ENCODE measurements around the gene MED12L. TPM values are rescaled to one million over a fixed set of nuclear protein-coding genes. Genes with fewer than 3 reads are reported as not detected.
A peak's percentile ranks its signal among the peaks of the same experiment; 100 is the strongest.
"Not testable (repeated sequence)": the region's sequence is repeated elsewhere in the genome, so short reads cannot be mapped to it uniquely, and the experiment has no call there.

MED12L gene
- total and polyA plus RNA-seq, 9 donors: 2.6 to 11.7 (median 6.8) TPM

DNA sequence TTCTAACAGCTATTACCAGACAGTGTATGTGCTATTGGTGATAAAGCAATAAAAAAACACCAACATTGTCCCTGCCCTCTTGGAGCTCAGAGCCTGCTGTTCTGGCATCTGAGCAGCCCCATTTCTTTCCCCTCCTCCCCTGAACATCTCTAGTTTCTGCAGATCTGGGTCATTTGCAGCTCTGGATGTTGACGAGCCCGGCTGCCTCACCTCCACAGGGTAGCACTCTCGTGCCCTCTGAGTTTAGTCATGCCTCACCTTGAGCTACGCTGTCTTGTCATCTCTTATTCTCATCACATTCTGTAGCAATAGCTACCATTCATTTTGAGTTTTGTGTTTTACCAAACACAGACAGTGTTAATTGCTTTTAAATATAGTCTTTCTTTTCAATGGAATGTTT lies 147.5 kb downstream of the MED12L start:
- WGBS (ENCODE audit: insufficient coverage): 93% methylated on average over 2 of the region's 4 CpGs
- Histone ChIP-seq H3K9me3 (replicated peaks; ENCODE audit: control insufficient read depth, low read depth, low read length) (no peaks in the 10 kb centered on the region), H3K27me3 (ENCODE audit: control insufficient read depth, insufficient read depth, low read length) (no peaks in the 10 kb centered on the region), H3K4me3 (ENCODE audit: low read length) (no peak overlapping the region), H3K27ac (ENCODE audit: low read length) (no peak overlapping the region), H3K36me3 (ENCODE audit: control insufficient read depth, insufficient read depth, low read length) (no peaks in the 10 kb centered on the region), H3K4me1 (ENCODE audit: control insufficient read depth, insufficient read depth, low read length) (peaks cover 8% of the 10 kb centered on the region)
- no peak for DNase-seq

DNA sequence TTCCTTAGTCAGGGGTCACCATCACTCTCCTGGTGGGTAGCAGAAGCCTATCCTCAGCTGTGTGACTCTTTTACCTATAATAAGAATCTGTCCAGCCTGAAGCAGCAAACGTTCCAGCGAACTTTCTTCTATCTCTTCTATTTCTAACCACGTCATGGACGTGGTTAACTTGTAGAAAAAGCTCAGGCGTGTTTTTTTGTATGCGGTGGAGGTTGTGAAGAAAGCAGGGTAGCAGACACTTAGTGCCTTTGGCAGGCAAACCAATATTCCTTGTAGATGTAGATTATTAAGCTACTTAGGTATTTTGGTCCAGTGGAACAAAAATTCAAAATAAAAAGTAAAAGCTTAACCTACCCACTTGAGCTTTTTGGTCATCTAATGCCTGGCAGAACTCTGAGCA lies 149.4 kb downstream of the MED12L start:
- H3K4me3 ChIP-seq (ENCODE audit: low read length): no peak overlapping the region
- no CpG with 5 or more reads among the region's 6 CpGs for WGBS (ENCODE audit: insufficient coverage)
- no peaks in the 10 kb centered on the region for H3K36me3 ChIP-seq (ENCODE audit: control insufficient read depth, insufficient read depth, low read length)
- no peaks in the 10 kb centered on the region for H3K4me1 ChIP-seq (ENCODE audit: control insufficient read depth, insufficient read depth, low read length)
- no peaks in the 10 kb centered on the region for H3K27me3 ChIP-seq (ENCODE audit: control insufficient read depth, insufficient read depth, low read length)
- H3K27ac ChIP-seq (ENCODE audit: low read length): no peak overlapping the region
- DNase-seq: no peak
- no peaks in the 10 kb centered on the region for H3K9me3 ChIP-seq (replicated peaks; ENCODE audit: control insufficient read depth, low read depth, low read length)

DNA sequence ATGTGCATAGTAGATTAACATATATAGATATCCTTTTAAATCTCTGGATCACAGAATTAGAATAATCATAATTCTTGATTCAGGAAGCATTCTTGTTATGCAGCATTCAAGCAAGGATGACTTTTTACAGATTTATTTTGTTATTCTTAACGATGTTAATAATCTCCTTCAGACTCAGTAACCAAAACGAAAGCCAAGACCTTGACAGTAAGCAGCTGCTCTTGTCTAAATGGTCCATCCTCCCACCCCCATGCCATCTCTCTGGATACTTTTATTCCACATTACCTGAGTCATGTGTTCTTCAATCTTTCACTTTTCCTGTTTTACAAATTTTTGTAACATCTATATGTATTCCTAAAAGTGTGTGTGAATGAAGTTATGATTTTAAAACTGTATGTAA lies 150.9 kb downstream of the MED12L start:
- H3K4me3 ChIP-seq (ENCODE audit: low read length): no peak overlapping the region
- H3K9me3 ChIP-seq (replicated peaks; ENCODE audit: control insufficient read depth, low read depth, low read length): no peaks in the 10 kb centered on the region
- DNase-seq: no peak
- no peaks in the 10 kb centered on the region for H3K27me3 ChIP-seq (ENCODE audit: control insufficient read depth, insufficient read depth, low read length)
- no peaks in the 10 kb centered on the region for H3K36me3 ChIP-seq (ENCODE audit: control insufficient read depth, insufficient read depth, low read length)
- no peaks in the 10 kb centered on the region for H3K4me1 ChIP-seq (ENCODE audit: control insufficient read depth, insufficient read depth, low read length)
- H3K27ac ChIP-seq (ENCODE audit: low read length): no peak overlapping the region
- WGBS (ENCODE audit: insufficient coverage): 67% methylated on average over 2 of the region's 2 CpGs

DNA sequence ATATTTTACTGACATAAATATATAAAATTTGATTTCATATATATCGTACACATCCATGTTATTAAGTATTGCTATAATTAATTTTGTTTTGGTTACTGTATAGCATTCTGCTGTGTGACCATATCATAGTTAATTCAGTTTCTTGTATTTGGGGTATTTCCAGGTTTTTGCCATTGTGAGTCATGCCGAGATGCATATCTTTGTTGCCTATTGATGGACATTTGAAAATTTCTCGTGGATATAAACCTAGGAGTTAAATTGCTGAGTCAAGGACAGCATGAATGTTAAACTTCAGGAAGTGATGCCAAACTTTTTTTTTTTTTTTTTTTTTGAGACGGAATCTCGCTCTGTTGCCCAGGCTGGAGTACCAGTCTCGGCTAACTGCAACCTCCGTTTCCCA lies 151.3 kb downstream of the MED12L start:
- DNase-seq: no peak
- Histone ChIP-seq H3K4me3 (ENCODE audit: low read length) (no peak overlapping the region), H3K4me1 (ENCODE audit: control insufficient read depth, insufficient read depth, low read length) (no peaks in the 10 kb centered on the region), H3K9me3 (replicated peaks; ENCODE audit: control insufficient read depth, low read depth, low read length) (no peaks in the 10 kb centered on the region), H3K27me3 (ENCODE audit: control insufficient read depth, insufficient read depth, low read length) (no peaks in the 10 kb centered on the region), H3K36me3 (ENCODE audit: control insufficient read depth, insufficient read depth, low read length) (no peaks in the 10 kb centered on the region), H3K27ac (ENCODE audit: low read length) (no peak overlapping the region)
- WGBS (ENCODE audit: insufficient coverage): 92% methylated on average over 3 of the region's 7 CpGs

DNA sequence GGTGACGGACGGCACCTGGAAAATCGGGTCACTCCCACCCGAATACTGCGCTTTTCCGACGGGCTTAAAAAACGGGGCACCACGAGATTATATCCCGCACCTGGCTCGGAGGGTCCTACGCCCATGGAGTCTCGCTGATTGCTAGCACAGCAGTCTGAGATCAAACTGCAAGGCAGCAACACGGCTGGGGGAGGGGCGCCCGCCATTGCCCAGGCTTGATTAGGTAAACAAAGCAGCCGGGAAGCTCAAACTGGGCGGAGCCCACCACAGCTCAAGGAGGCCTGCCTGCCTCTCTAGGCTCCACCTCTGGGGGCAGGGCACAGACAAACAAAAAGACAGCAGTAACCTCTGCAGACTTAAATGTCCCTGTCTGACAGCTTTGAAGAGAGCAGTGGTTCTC lies 156.5 kb downstream of the MED12L start:
- H3K36me3 ChIP-seq (ENCODE audit: control insufficient read depth, insufficient read depth, low read length); H3K27me3 ChIP-seq (ENCODE audit: control insufficient read depth, insufficient read depth, low read length); DNase-seq; H3K4me1 ChIP-seq (ENCODE audit: control insufficient read depth, insufficient read depth, low read length); H3K9me3 ChIP-seq (replicated peaks; ENCODE audit: control insufficient read depth, low read depth, low read length); H3K4me3 ChIP-seq (ENCODE audit: low read length); H3K27ac ChIP-seq (ENCODE audit: low read length): not testable (repeated sequence)
- WGBS (ENCODE audit: insufficient coverage): 95% methylated on average over 5 of the region's 18 CpGs

DNA sequence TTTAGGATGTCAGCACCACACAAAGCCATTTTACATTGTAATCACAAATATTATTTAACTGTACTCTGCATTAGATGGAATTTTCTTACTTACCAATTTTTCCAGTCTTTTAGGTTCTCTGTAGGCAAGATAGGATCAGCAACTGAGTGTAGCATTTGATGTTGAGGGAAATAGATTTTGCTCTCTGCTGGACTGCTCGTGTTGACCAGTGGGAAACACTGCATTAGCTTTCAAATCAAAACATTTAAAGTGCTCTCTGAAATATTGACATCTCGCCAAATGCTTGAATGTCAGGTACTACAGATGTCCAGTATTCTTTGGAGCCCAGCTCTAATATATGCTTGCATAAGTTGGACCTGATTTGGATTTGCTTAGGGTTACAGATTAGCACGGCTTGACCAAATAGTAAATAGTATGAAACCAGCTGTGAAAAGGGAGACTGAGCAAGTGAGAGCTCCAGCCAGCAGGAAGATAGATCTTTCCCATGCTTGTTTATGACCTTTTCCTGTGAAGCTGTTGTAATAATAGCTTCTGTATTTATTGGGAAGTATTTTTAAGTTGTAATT lies 163.4 kb downstream of the MED12L start:
- 29% methylated on average over 1 of the region's 3 CpGs for WGBS (ENCODE audit: insufficient coverage)

DNA sequence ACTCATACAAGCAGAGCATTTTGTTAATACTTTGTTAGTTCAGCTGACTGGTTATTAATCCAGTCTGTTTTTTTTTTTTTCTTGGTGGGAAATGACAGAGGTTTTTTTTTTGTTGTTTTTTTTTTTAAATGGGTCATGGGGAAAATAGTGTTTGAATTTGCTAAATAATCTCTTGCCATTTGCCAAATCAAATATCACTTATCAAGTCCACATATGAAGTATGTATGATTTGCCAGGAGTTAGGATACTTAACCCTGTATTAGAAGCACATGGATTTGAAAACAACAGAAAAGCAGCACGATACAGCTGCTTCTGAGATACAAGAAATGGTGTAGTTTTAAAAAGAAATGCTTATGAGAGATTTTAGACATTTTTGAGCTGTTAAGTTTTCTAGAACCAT lies 171.3 kb downstream of the MED12L start:
- DNase-seq: no peak
- Histone ChIP-seq H3K36me3 (ENCODE audit: control insufficient read depth, insufficient read depth, low read length) (no peaks in the 10 kb centered on the region), H3K27ac (ENCODE audit: low read length) (peak overlapping the region; percentile 1), H3K4me3 (ENCODE audit: low read length) (no peak overlapping the region), H3K27me3 (ENCODE audit: control insufficient read depth, insufficient read depth, low read length) (no peaks in the 10 kb centered on the region), H3K4me1 (ENCODE audit: control insufficient read depth, insufficient read depth, low read length) (no peaks in the 10 kb centered on the region), H3K9me3 (replicated peaks; ENCODE audit: control insufficient read depth, low read depth, low read length) (no peaks in the 10 kb centered on the region)
- 0% methylated on average over 1 of the region's 1 CpG for WGBS (ENCODE audit: insufficient coverage)

More for the DNA sequence above, 163.4 kb downstream of the MED12L start:
- Histone ChIP-seq H3K27ac (ENCODE audit: low read length) (peak overlapping the region; percentile 43), H3K9me3 (replicated peaks; ENCODE audit: control insufficient read depth, low read depth, low read length) (no peaks in the 10 kb centered on the region), H3K4me3 (ENCODE audit: low read length) (no peak overlapping the region), H3K36me3 (ENCODE audit: control insufficient read depth, insufficient read depth, low read length) (no peaks in the 10 kb centered on the region), H3K27me3 (ENCODE audit: control insufficient read depth, insufficient read depth, low read length) (no peaks in the 10 kb centered on the region), H3K4me1 (ENCODE audit: control insufficient read depth, insufficient read depth, low read length) (no peaks in the 10 kb centered on the region)
- DNase-seq: no peak

DNA sequence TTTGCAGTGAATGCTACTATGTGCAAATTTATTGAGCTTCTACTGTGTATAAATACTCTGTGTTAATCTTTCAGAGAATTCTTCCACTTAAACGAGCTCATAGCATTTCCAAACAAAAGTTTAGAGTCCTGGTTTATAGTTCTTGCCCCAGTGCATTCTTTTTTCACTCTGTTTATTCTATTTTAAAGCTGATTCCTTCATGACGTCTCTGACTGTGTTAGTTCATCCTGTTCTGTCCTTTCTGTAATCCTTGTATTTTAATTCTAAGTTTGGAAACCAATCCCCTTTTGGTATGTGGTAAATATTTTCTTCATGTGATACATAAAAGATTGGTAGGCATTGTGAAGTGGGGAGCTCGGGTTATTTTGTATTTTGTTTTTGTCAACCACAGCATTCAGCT lies 174.2 kb downstream of the MED12L start:
- Histone ChIP-seq H3K4me1 (ENCODE audit: control insufficient read depth, insufficient read depth, low read length) (no peaks in the 10 kb centered on the region), H3K27me3 (ENCODE audit: control insufficient read depth, insufficient read depth, low read length) (no peaks in the 10 kb centered on the region), H3K27ac (ENCODE audit: low read length) (no peak overlapping the region), H3K9me3 (replicated peaks; ENCODE audit: control insufficient read depth, low read depth, low read length) (no peaks in the 10 kb centered on the region), H3K36me3 (ENCODE audit: control insufficient read depth, insufficient read depth, low read length) (no peaks in the 10 kb centered on the region), H3K4me3 (ENCODE audit: low read length) (no peak overlapping the region)
- no peak for DNase-seq
- WGBS (ENCODE audit: insufficient coverage): 100% methylated on average over 1 of the region's 3 CpGs

DNA sequence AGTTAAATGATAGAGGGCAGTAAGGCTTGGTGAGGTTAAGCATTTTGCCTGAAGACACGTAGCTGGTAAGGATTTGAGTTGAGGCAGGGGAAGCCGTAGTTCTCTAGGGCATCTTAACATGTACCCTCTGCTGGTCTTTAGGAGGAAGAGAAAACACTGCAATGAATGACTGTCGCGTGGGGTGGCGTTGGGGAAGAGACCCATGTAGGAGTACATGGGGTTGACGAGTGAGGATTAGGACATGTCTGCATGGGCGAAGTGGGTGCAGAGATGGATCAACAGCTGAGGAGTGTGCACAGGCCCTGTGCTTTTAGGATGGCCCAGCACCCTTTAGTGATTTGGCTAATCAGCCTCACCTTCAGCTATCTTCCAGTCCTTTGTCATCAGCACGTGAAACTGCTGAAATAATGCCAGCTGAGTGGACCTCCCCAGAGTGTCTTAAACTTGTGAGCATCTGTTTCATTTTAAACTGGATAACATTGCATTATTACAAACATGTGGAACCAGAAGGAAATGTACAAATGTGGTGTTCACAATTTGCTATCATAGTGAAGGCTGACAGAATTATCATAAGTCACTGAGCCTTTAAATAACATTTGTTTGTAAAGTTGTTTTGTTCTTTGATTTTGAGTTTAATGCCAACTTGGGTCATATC lies 177.5 kb downstream of the MED12L start:
- Histone ChIP-seq H3K27ac (ENCODE audit: low read length) (no peak overlapping the region), H3K4me1 (ENCODE audit: control insufficient read depth, insufficient read depth, low read length) (peaks cover 9% of the 10 kb centered on the region), H3K4me3 (ENCODE audit: low read length) (no peak overlapping the region), H3K36me3 (ENCODE audit: control insufficient read depth, insufficient read depth, low read length) (no peaks in the 10 kb centered on the region), H3K27me3 (ENCODE audit: control insufficient read depth, insufficient read depth, low read length) (no peaks in the 10 kb centered on the region), H3K9me3 (replicated peaks; ENCODE audit: control insufficient read depth, low read depth, low read length) (no peaks in the 10 kb centered on the region)
- DNase-seq: peak; percentile 89
- 72% methylated on average over 7 of the region's 8 CpGs for WGBS (ENCODE audit: insufficient coverage)

DNA sequence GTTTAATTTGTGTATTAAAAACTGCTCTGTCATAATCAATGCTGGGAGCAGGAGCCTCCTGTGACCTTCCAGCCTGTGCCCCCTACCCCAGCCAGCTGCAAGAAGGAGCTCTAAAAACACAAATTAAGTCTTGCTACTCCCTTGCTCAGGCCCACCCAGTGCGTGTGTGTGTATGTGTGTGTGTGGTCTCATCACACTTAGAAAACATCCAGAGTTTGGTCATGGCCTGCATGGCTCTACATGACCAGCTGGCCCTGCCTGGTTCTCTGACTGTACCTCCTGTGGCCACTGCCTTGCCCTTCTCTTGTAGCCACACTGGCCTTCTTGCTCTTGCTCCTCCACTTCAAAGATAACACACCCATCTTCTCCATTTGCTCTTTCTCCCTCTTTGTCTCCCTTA lies 179.1 kb downstream of the MED12L start:
- H3K27ac ChIP-seq (ENCODE audit: low read length): no peak overlapping the region
- no CpG with 5 or more reads among the region's 1 CpG for WGBS (ENCODE audit: insufficient coverage)

DNA sequence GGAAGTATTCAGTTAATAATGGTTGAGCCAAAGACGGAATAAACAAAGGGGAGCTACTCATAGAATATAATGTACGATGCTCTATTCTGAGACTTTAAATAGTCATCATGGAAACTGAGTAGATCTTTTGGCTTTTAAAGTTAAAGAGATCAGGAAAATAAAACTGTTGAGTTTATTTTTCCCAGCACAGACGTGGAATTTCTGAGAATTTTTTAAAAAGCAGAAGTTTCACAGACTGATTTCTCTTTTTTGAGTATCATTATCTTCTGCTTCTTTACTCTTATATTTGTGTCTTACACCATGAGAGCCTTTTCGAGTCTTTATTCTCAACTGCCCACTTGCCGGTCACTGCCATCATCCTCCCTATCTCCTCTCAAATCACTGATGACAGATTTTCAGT lies 179.7 kb downstream of the MED12L start:
- Histone ChIP-seq H3K4me1 (ENCODE audit: control insufficient read depth, insufficient read depth, low read length) (peaks cover 9% of the 10 kb centered on the region), H3K27ac (ENCODE audit: low read length) (no peak overlapping the region), H3K36me3 (ENCODE audit: control insufficient read depth, insufficient read depth, low read length) (no peaks in the 10 kb centered on the region), H3K4me3 (ENCODE audit: low read length) (no peak overlapping the region), H3K9me3 (replicated peaks; ENCODE audit: control insufficient read depth, low read depth, low read length) (no peaks in the 10 kb centered on the region), H3K27me3 (ENCODE audit: control insufficient read depth, insufficient read depth, low read length) (no peaks in the 10 kb centered on the region)
- 40% methylated on average over 1 of the region's 5 CpGs for WGBS (ENCODE audit: insufficient coverage)
- no peak for DNase-seq

More for the DNA sequence above, 179.1 kb downstream of the MED12L start:
- Histone ChIP-seq H3K9me3 (replicated peaks; ENCODE audit: control insufficient read depth, low read depth, low read length) (no peaks in the 10 kb centered on the region), H3K4me3 (ENCODE audit: low read length) (no peak overlapping the region), H3K36me3 (ENCODE audit: control insufficient read depth, insufficient read depth, low read length) (no peaks in the 10 kb centered on the region), H3K27me3 (ENCODE audit: control insufficient read depth, insufficient read depth, low read length) (no peaks in the 10 kb centered on the region), H3K4me1 (ENCODE audit: control insufficient read depth, insufficient read depth, low read length) (peaks cover 9% of the 10 kb centered on the region)
- DNase-seq: no peak

Data from muscle of leg (tissue), 11 donors.